GM12874 (cell line): ENCODE measurements around the gene FBLN2.
A peak's percentile ranks its signal among the peaks of the same experiment; 100 is the strongest.

Source experiments
- TF ChIP-seq, protein P1 (sequence below): IDR thresholded peaks from 2 replicates; pipeline ENCODE4 v1.5.1; 2011; ENCODE audit warnings: low read depth, mild to moderate bottlenecking, control low read depth, low read length, moderate library complexity; ENCODE audit not compliant: insufficient read depth

FBLN2 gene

DNA sequence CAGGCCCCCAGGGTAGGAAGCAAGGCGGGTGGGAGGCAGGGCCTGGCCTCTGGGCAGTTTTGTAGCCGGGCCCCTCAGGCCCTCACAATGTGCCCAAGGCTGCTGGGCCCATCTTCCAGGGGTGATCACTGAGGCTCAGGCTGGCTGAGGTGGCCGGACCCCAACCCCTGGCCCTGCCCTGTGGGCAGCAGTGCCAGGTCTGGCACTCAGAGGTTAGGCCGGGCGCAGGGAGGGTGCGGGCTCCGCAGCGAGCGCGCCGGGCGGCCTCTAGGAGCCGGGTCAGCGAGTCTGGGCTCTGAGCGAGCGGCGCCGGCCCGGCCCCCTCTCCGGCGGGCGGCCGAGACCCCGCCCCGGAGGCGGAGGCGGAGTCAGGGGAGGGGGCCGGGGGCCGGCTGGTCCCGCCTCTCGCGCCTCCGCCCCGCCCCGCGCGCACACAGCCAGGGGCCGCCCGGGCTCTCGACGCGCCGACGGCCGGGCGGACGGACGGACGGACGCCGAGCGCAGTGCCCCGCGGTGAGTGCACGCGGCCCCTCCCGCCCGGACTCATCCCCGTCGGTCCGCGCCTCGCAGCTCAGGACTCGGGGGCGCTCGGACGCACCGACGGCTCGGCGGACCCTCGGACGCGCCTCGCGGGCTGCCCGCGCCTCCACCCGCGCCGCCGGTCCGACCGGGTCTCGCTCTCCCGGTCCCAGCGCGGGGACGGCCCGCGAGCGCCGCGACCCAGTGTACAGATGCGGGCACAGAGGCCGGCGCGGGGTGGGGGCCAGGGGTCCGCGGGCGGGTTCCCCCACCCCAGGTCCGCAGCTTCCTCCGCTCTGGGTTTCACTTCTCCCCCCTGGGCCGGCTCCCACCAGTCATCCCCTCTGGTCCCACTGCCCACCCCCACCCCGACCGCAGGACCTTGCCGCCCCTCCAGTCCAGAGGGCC, at the start of gene FBLN2:
TSS of gene FBLN2 (plus strand) at position 430 of the 927 bp plus-strand sequence. CDS start 21,231 bp downstream, outside the sequence.
- TF ChIP-seq, protein P1, sequence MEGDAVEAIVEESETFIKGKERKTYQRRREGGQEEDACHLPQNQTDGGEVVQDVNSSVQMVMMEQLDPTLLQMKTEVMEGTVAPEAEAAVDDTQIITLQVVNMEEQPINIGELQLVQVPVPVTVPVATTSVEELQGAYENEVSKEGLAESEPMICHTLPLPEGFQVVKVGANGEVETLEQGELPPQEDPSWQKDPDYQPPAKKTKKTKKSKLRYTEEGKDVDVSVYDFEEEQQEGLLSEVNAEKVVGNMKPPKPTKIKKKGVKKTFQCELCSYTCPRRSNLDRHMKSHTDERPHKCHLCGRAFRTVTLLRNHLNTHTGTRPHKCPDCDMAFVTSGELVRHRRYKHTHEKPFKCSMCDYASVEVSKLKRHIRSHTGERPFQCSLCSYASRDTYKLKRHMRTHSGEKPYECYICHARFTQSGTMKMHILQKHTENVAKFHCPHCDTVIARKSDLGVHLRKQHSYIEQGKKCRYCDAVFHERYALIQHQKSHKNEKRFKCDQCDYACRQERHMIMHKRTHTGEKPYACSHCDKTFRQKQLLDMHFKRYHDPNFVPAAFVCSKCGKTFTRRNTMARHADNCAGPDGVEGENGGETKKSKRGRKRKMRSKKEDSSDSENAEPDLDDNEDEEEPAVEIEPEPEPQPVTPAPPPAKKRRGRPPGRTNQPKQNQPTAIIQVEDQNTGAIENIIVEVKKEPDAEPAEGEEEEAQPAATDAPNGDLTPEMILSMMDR: no peak

DNA sequence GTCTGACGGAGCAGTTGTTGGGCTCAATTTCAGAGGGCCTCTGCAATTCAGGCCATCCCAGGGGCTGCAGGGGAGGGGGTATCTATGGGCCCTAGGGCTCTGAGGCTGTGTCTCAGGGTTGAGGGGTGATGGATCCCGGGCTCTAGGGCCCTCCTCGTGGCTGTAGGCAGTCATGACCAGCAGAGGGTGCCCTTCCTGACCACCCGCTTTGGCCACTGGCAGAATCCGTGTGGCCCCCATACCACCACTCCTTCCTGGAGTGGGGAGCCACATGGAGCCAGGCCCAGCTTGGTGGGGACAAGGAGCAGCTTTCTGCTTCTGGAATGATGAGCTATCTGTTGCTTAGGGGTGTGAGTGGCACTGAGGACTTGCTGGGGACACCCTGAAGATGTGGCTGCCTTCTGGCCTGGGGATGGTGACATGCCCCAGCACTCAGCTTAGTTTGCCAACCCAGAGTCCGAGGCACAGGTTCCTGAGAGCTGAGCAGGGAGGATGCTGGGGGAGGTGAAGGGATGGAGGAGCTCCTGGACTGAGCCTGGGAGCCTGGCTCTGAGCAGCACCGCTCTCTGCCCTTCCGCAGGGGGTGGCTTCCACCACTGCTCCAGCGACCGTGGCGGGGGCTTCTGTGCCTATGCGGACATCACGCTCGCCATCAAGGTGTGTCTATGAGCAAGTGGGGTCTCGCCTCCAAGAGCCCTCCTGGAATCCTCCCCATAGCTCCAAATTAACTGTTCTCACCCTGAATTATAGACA, 48.6 kb upstream of the FBLN2 start:
- TF ChIP-seq, protein P1: peak; percentile 72

DNA sequence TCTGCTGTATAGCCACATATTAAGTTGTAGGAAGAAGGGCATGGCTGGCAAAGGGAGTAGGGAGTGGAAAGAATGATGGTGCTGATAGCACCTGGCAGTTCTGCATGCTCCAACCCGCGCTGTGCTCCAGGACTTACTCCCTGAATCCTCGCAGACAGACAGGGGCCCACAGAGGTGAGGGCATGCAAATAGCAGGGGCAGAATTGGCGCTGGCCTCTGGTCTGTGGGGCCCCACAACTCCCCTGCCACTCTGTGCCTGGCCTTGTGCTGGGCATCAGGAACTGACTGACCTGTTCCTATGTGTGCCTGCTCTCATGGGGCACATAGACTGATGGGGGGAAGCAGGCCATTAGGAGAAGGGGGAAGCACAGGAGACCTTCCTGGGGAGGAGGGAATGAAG, 47.9 kb upstream of the FBLN2 start:
- TF ChIP-seq, protein P1: no peak

DNA sequence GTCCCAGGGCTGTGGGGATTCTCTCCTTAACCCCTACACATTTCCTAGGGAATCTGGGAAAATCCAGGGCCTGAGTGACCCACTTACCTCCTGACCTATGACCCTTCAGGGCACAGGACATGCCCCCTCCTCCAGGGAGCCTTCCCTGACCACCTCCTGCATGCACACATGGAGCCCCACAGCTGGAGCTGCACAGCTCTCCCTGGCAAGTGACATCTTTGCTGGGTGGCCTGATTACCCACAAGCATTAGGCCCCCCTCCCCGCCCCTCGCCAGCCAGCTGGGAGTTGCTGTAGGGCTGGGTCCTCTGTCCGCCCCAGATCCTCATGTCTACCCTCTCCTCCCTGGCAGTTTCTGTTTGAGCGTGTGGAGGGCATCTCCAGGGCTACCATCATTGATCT, 47.4 kb upstream of the FBLN2 start:
- TF ChIP-seq, protein P1: no peak

DNA sequence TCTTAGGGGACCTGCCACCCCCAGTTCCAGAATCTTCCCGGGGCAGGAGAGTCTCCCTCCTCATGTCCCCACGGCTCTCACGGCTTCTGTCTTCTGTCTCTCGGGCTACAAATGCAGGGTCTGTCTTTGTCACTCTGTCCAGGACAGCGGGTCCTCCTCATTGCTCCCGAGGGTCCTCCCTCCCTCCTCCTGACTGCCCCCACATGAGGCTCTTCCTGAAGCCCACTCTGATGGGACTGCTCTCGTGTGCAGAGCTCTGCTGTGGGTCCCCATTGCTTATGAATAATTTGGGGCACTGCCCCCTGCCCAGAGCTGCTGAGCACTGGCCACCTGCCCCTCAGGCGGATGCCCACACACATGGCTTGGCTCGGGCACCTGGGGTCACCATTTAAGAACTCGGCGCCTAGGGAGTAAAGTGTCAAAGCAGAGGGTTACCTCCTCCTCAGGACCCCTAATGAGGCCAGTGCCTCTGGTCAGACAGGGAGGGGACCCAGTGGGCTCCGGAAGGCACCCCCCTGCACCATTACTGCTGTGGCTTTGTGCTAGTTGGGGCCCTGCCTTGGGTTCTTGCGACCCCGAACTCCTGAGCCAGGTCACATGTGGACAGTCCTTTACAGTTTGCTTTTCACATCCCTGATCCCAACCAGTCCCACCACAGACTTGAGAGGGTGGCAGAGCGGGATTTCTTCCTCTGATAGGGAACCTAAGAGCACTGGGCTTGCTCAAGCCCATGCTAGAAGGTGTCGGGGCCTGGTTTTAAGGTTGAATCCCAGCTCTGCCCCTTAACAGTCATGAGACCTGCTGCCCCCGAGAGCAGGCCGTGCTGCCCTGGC, 46.8 kb upstream of the FBLN2 start:
- TF ChIP-seq, protein P1: no peak

DNA sequence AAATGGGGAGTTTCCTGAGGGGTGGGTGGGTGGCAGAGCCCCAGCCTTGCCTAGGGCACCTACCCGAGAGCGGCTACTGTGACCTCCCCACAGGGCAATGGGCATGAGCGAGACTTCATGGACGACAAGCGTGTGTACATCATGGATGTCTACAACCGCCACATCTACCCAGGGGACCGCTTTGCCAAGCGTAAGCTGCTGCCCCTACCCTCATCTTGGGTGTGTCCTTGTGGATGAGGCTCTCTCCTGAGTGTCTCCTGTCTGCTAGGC, 46.2 kb upstream of the FBLN2 start:
- TF ChIP-seq, protein P1: no peak
